Glomerular visceral epithelial cell (primary cell): Measurements from ENCODE around the gene NREP.

Experiments
- DNase-seq: peaks from one replicate; pipeline ENCODE4 v3.0.0-alpha.2; 2016; ENCODE audit errors: extremely low spot score

The NREP gene

DNA sequence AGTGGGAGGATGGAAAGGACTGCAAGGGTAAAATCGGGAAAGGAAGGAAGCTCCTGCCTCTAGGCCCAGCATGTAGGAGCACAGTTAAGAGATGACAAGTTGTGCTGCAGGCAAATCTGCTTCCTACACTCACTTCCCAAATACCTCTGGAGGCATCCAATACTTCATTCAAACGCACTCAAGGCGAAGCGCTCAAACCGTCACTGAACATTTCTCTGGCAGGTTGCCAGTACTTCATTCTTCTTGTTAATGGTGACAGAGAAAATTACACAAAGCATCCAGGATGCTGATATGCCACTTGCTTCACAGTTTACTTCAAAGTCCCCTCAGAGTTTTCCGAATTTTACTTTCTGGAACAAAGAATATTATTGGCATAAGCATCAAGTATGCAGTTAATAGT lies 59.8 kb downstream of the NREP start:
- DNase-seq: no peak

DNA sequence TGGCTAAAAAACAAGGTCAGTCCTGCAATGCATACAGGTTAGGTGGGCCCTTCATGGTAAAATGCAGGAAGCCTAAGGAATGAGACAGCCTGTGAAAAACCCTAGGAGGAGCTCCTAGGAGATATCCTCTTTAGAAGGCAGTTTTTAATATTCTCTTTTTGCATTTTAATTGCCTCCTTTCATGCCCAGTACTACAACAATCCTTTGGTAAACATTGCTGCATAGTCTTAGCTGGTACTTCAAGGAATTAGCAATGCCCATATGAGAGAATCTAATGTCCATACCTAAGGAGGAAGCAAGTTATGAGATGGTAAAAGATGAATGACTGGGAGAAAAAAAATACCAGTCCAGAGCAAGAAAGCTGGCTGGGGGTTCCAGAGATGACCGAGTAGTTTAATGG lies 61.0 kb downstream of the NREP start:
- no peak for DNase-seq

DNA sequence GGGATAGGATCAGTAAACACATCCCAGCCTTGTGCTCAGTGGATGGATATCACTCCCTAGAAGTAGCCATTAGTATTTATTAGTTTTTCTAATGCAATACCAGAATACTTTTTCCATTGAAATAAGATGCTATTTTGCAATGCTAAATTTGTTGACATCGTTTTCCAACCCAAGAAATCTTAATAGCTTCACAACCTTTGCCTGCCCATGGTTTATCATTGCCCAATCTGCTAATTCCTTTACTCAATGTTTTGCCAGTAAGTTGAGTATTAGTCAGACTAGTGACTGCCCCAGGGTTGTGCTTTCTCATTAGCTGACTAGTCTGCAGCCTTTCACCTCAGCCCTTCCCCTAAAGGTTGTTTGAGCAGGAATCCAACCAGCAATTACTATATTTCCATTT lies 62.9 kb downstream of the NREP start:
- peak; percentile 18 for DNase-seq

DNA sequence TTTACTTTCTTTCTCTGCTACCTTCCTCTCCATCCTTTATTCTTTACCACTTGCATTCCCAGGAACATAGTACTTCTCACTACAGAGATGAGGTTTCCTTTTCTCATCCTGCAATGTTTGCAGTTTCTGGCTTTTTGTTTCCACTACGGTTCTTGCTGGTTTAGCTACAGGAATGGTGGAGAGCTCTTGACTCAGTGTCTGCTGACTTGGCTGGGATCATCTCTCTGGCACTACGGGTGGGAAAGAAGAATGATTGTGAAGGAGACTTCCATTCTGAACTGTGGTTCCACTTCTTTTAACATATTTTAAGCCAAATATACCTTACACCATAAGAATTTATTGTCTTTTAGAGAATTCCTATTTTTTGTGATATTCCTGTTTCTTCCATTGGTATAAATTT lies 65.1 kb downstream of the NREP start:
- DNase-seq: no peak

DNA sequence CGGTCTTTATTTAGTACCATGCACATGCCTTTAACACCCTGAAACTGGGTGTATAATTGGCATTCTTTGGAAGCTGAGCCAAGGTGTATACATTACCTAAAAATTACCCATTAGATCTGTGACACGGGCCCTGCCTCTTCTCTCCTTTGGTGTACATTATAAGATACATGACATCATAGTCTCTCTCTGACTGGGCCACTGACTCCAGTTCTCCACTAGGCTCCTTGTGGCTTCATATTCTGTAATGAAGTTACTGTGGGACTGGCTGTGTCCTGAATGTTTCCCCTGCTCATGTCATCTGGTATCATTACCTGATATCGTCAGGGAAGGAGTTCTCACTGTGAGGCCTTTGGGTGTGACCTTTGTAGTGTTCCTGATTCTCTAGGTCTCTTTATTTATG lies 65.5 kb downstream of the NREP start:
- DNase-seq: no peak

DNA sequence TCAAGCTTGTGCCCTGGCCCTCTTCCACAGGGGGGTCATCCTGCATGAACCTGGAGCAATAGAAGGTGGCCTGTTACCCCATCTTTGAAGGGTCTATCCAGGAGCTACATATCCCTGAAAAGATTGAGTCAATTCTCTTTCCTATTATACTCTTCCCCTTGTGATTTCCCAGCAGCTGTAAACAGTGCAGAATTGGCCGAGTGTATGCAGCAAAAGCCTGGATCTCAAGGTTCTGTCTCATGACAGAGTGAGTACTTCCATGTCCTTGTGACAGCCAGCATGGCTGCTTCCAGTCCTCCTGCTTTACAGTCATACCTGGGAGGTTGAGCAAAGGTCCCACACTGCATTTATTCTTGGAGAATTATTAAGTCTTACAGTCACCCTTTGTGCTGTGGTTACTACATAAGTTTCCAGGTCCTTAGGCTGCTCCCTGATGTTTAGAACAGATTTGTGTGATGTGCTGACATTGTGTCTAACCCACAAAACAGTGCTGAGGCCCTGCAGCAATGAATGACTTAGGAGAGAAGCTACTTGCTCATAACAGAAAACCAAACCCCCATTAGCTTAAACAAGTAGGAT lies 67.5 kb downstream of the NREP start:
- DNase-seq: no peak

DNA sequence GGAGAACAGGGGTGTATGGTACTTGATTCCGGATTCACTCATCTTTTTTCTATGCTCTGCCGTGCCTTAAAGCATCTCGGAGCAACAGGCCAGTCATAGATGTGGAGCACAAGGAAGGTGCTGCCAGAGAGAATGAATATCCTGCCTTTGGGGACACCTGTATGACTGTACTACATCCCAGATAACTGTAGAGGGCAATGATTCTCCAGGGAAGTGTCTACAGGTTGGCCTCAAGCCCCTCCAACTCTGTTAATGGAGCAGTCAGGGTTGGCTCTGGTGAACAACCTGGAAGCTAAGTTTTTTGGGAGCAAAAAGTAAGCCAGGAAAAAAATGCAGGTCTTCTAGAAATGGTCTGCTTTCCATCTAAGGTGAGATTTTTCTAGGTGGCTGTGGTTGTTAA lies 71.0 kb downstream of the NREP start:
- peak; percentile 38 for DNase-seq

DNA sequence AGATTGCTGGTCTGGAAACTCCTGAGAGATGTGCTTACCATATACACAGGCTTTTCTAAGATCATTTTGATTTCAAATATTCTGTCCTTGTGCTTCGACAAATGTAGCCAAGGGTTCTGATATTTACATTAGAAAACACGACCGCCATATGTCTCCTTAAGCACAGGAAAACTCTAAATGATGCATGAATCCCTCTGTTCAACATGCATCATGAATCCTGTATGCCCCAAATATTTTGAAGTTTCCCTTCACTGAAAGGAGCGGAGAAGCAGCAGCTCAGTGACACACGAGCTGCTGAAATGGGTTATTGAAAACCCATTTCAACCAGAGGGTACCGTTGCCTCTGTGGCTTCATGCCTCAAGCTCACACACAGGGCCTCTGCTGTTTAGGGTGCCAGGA lies 74.4 kb downstream of the NREP start:
- DNase-seq: no peak

DNA sequence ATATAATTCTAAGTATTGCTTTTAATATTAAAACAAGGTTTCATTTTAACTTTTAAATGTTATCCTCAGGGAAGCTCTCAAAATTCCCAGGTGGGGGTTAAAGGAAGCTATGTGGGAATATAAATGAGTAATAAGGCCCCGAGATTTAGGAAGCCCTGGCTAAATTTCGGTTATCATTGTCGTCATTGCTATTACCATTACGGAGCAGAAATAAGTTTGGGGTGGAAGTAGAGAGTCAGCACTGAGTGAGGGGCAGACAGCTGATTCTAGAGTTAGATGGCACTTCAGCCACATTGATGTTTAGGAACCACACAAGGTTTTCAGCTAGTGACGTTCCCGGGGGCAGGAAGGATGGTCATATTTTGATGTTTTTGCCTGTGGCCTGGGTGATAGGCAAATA lies 74.9 kb downstream of the NREP start:
- DNase-seq: no peak

DNA sequence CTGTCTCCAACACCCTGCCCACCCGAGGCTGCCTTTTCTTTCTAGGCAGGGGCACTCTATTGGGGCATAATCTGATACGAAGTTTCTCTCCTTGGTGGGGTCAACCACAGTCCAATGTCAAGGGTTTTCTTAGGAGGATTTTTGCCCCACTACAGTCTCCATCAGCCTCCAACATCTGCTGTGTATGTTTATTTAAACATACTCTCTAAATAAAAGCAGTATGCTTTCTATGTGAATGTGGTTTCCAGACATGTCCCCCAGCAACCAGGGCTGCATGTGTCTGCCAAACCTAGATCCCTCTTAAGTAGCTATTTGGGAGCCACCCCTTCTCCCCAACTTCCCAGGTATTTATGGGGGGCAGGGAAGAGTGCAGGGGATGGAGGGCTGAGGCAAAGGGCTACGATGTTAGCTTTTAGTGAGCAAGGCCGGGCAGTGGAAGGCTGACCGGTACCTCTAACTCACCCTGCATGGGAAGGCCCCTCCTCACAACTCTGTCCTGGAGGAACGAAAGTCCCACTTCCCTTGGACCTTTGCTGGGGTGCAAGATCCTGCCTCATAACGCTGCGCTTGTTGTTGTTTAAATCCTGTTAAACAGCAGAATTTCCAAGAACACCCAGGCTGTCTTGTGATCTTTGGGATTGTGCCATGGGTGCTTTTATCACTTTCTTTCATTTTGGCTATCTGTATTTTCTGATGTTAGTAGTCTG lies 75.4 kb downstream of the NREP start:
- DNase-seq: no peak

DNA sequence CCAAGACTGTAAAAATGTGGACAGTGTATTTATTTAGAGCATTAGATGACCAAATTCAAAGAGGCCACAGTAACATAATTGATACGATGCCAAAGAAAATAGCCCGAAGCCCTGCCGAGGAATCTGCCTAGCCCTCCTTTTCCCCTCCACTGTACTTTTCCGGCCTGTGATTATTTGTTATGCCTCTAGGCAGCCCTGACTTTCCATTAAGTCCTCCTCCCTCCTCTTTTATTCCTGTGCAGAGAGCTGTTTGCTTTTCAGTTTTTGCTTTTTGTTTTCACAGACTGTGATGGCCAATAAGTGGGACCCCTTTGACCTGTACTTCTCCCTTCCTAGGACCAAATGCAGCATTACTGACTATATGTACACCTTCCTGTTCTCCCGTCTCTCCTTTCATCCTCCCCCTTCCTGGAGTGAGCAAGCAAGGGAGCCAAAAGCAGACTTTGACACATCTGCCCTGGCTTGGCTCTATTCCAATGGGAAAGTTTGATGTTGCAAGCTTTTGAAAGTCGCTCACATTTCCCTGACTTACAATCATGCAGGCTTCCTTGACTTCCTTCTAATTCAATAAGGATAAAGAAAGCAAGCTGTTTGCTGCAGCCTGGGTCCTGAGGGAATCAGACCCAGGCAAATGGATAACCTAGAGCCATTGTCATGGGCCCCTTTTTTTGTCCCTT lies 76.1 kb downstream of the NREP start:
- DNase-seq: peak; percentile 94

DNA sequence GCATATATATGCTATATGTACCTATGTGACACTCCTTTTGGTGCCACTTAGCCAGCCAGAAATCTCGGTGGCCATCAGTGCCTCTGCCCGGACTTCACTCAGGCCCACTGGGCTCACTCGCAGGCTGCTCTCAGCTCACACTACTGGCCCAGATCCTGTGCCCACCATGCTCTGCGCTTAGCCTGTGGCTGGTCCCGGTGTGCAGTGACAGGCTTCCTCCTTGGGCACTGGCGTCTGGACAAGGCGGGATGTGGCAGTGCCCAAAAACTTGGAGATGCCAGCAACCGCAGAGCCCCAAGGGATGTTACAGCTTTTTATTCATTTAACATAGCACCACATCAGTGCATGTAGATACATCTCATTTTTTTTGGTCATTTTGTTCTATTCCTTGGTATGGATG lies 77.4 kb downstream of the NREP start:
- DNase-seq: no peak
